AG09309 (cell line): Measurements from ENCODE around the gene ATP6V0B.

ENCODE experiments used
- DNase-seq: peaks from one replicate; pipeline ENCODE4 v3.0.0-alpha.2; 2010; ENCODE audit warnings: low read depth
- H3K4me3 ChIP-seq: 2 replicates; pipeline ENCODE4 v1.5.1; 2011; ENCODE audit warnings: mild to moderate bottlenecking, low read depth, low read length, moderate library complexity; ENCODE audit not compliant: control insufficient read depth
- TF ChIP-seq, protein P1 (sequence below): IDR thresholded peaks from 2 replicates; pipeline ENCODE4 v1.5.1; 2011; ENCODE audit warnings: mild to moderate bottlenecking, low read depth, low read length, inconsistent platforms; ENCODE audit not compliant: insufficient read depth, control insufficient read depth; ENCODE audit errors: missing control alignments

The ATP6V0B gene

GRCh38 chr1:43994794-43995790, 20.3 kb downstream of the ATP6V0B start:
- H3K4me3 ChIP-seq, result no peak overlapping the region
- TF ChIP-seq, protein P1, sequence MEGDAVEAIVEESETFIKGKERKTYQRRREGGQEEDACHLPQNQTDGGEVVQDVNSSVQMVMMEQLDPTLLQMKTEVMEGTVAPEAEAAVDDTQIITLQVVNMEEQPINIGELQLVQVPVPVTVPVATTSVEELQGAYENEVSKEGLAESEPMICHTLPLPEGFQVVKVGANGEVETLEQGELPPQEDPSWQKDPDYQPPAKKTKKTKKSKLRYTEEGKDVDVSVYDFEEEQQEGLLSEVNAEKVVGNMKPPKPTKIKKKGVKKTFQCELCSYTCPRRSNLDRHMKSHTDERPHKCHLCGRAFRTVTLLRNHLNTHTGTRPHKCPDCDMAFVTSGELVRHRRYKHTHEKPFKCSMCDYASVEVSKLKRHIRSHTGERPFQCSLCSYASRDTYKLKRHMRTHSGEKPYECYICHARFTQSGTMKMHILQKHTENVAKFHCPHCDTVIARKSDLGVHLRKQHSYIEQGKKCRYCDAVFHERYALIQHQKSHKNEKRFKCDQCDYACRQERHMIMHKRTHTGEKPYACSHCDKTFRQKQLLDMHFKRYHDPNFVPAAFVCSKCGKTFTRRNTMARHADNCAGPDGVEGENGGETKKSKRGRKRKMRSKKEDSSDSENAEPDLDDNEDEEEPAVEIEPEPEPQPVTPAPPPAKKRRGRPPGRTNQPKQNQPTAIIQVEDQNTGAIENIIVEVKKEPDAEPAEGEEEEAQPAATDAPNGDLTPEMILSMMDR, result peak; percentile 43
- DNase-seq, result no peak

- TF ChIP-seq, protein P1, result no peak
- no peak overlapping the region for H3K4me3 ChIP-seq
- DNase-seq, result no peak
Measured at GRCh38 chr1:43995984-43996732, 21.4 kb downstream of the ATP6V0B start.

DNA sequence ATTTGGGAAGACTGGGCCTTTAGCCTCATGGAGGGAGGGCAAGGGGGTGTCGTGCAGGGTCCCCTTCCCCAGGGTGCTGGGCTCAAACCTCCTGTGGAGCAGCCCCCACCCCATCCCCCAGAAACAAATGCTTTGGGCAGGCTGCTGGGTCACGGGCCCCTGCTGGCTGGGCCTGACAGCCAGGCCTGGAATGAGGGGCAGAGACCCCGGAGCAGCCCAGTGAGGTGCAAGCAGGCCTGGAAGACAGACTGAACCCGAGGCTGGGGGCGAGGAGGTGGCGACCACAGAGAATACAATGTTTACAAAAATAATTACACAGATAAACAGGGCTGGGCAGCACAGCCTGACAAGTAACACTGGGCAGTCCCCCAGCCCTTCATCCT, 22.0 kb downstream of the ATP6V0B start:
- H3K4me3 ChIP-seq, result no peak overlapping the region
- no peak for DNase-seq
- TF ChIP-seq, protein P1, result no peak

DNA sequence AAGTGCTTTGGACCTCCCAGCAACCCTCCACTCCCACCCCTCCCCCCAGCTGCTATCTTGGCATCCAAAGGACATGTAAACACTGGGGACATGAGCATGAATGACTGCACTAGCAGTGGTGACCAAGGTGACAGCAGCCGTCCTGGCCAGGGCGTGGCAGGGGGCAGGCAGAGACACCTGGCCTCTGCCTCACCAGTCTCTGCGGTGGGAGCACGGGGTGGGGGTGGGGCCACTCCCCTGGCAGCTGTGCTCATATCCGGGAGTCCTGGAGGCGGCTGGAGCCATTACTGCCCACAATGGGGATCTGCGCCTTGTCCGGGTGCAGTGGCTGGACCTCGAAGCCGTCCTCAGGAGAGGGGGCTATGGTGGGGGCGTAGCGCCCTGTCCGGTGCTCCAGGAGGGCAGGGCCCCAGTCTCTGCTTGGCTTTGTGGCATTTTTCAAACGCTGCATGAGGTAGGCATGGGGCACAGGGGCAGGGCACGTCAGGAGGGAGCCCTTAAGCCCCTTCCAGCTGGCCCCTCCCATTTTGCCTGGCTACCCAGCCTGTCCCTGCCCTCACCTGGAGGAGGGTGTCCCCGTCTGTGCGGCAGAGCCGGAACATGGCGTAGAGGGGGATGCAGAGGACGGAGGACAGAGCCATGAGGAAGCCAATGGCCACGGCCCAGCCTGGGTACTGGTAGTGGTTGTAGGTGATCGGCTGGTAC, 22.7 kb downstream of the ATP6V0B start:
- TF ChIP-seq, protein P1, result no peak
- H3K4me3 ChIP-seq, result no peak overlapping the region
- DNase-seq, result no peak

DNA sequence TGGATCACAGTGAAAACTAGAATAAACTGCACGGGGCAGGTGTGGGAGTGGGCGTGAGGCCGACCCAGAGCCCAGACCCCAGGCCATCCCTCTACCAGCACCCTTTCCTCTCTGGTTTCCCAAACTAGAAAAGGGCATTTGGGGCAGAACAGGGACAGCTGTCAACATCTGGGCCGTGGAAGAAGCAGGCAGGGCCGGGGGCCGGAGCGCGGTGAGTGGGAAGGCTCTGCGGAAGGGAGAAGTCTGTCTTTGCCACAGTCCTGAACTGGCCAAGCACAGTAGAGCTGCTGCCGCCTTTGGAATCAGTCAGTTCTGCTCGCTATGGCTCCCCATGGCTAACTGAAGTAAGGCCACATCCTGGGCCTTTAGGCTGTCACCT, 23.2 kb downstream of the ATP6V0B start:
- no peak overlapping the region for H3K4me3 ChIP-seq
- TF ChIP-seq, protein P1, result no peak
- no peak for DNase-seq

DNA sequence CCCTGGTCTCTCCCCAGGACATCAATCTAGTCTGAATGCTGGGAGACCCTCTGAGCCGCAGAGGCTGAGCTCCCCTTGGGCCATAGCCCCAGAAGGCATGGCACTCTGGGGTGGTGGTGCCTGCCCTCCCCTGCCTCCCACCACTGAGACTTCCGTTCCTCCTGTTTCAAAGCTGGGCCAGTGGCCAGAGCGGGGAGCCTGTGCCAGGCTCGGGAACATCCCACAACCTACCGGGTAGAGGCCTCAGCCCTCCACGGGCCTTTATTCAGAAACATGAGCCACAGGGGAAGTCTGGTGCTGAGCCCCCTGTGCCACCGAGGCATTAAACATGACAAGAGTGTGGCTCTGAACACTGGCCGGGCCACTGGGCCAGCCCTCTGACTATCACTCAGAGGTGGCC, 24.7 kb downstream of the ATP6V0B start:
- no peak for DNase-seq
- TF ChIP-seq, protein P1, result no peak
- H3K4me3 ChIP-seq, result no peak overlapping the region
